Neural cell (in vitro differentiated cells): ENCODE results near the gene STAT3.

Experiments used
- CTCF ChIP-seq: fragments of 450-650 bp; IDR thresholded peaks from 2 replicates; pipeline ENCODE4 v1.5.1; 2014; ENCODE audit warnings: antibody characterized with exemption, mild to moderate bottlenecking, moderate library complexity; ENCODE audit not compliant: poor library complexity, severe bottlenecking
- MXI1 ChIP-seq: fragments of 450-650 bp; conservative IDR thresholded peaks from 2 replicates; pipeline ENCODE4 v1.6.1; 2014; ENCODE audit warnings: antibody characterized with exemption, mild to moderate bottlenecking; ENCODE audit not compliant: poor library complexity, severe bottlenecking
- POLR2AphosphoS5 ChIP-seq: IDR thresholded peaks from 2 replicates; pipeline ENCODE4 v1.6.1; 2012
- RAD21 ChIP-seq: fragments of 450-650 bp; conservative IDR thresholded peaks from 2 replicates; pipeline ENCODE4 v1.6.1; 2014; ENCODE audit warnings: antibody characterized with exemption, mild to moderate bottlenecking, moderate library complexity
- TAF1 ChIP-seq: IDR thresholded peaks from 2 replicates; pipeline ENCODE4 v1.6.1; 2012; ENCODE audit warnings: low read depth

- TF ChIP-seq CTCF (no peak), RAD21 (no peak), TAF1 (no peak), POLR2AphosphoS5 (no peak), MXI1 (no peak)
Measured at GRCh38 chr17:42316755-42317154, 71.5 kb downstream of the STAT3 start.
